HEK293T (cell line): ENCODE results near the gene PYGL.
A peak's percentile ranks its signal among the peaks of the same experiment; 100 is the strongest.

Experiments used
- CTCF ChIA-PET: fragments of 350-600 bp; formaldehyde crosslinking; extraction: SDS; loops from one replicate; lab custom pipeline; 2021; ENCODE audit warnings: antibody characterized with exemption, inconsistent platforms; lab: Yijun Ruan, JAX
- POLR2A ChIA-PET: fragments of 350-600 bp; formaldehyde crosslinking; extraction: SDS; loops from one replicate; lab custom pipeline; 2020; ENCODE audit warnings: antibody characterized with exemption, inconsistent platforms; lab: Yijun Ruan, JAX
- DNase-seq: peaks from one replicate; pipeline ENCODE4 v3.0.0; 2012; ENCODE audit warnings: mixed read lengths; ENCODE audit errors: extremely low spot score
- ARNT ChIP-seq: fragments of 450-650 bp; IDR thresholded peaks from 2 replicates; pipeline ENCODE4 v1.6.1; 2017; ENCODE audit warnings: mild to moderate bottlenecking
- BHLHE40 ChIP-seq: fragments of 450-650 bp; IDR thresholded peaks from 2 replicates; pipeline ENCODE4 v1.6.1; 2016; ENCODE audit warnings: mild to moderate bottlenecking, moderate library complexity, borderline replicate concordance
- CTBP1 ChIP-seq: fragments of 450-650 bp; IDR thresholded peaks from 2 replicates; pipeline ENCODE4 v1.6.1; 2016; ENCODE audit warnings: borderline replicate concordance
- ELF4 ChIP-seq: fragments of 450-650 bp; IDR thresholded peaks from 2 replicates; pipeline ENCODE4 v1.6.1; 2017; ENCODE audit warnings: antibody characterized with exemption
- FOXA1 ChIP-seq: fragments of 450-650 bp; IDR thresholded peaks from 2 replicates; pipeline ENCODE4 v1.6.1; 2016; ENCODE audit warnings: mild to moderate bottlenecking
- FOXK2 ChIP-seq: fragments of 450-650 bp; IDR thresholded peaks from 2 replicates; pipeline ENCODE4 v1.6.1; 2016; ENCODE audit warnings: mild to moderate bottlenecking
- FOXM1 ChIP-seq: fragments of 450-650 bp; IDR thresholded peaks from 2 replicates; pipeline ENCODE4 v1.6.1; 2017; ENCODE audit warnings: mild to moderate bottlenecking, borderline replicate concordance
- HDGF ChIP-seq: fragments of 450-650 bp; IDR thresholded peaks from 2 replicates; pipeline ENCODE4 v1.6.1; 2017; ENCODE audit warnings: antibody characterized with exemption, borderline replicate concordance
- L3MBTL2 ChIP-seq: fragments of 450-650 bp; conservative IDR thresholded peaks from 2 replicates; pipeline ENCODE4 v1.6.1; 2016; ENCODE audit warnings: mild to moderate bottlenecking
- LEF1 ChIP-seq: fragments of 450-650 bp; IDR thresholded peaks from 2 replicates; pipeline ENCODE4 v1.6.1; 2017; ENCODE audit warnings: mild to moderate bottlenecking, borderline replicate concordance
- NFRKB ChIP-seq: fragments of 450-650 bp; IDR thresholded peaks from 2 replicates; pipeline ENCODE4 v1.6.1; 2016; ENCODE audit warnings: mild to moderate bottlenecking, moderate library complexity
- SP1 ChIP-seq: fragments of 450-650 bp; IDR thresholded peaks from 2 replicates; pipeline ENCODE4 v1.6.1; 2017
- SUZ12 ChIP-seq: fragments of 450-650 bp; IDR thresholded peaks from 2 replicates; pipeline ENCODE4 v1.6.1; 2016; ENCODE audit warnings: mild to moderate bottlenecking
- TARDBP ChIP-seq: fragments of 450-650 bp; IDR thresholded peaks from 2 replicates; pipeline ENCODE4 v1.6.1; 2016
- ZNF384 ChIP-seq: fragments of 450-650 bp; IDR thresholded peaks from 2 replicates; pipeline ENCODE4 v1.6.1; 2016
- TF ChIP-seq, protein P1 (sequence below): fragments of 450-650 bp; IDR thresholded peaks from 2 replicates; pipeline ENCODE4 v1.6.1; 2016

PYGL gene

DNA sequence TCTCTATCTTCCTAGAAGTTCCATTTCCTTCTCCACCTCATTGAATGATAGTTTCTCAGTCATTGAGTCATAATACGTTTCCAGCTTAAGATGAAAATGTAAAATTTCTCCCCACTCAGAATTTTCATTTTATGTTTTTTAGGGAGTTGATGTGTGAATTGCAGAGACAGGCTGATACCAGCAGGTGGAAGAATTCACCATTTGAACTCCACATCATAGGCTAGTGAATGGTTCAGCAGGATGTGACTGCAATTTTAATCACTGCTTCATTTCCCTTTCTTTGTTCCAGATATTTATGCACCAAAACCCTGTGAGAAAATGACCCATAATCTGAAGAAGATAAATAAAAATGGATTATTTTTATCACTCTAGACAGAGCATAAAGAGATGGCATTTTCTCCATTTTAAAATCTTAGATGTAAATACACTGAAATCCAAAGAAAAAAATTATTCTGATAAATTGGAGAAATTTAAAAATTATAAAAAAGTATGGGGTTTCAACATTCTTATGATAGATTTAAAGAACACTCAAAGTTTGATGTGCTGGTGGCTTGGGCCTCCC is 10.6 kb upstream of the PYGL start:
- ChIA-PET POLR2A (interaction anchor here (1.0 to 1.4 kb wide), 2 partner anchors 11 to 140 kb away, joined by 5 read pairs; partner anchors contain the start of genes PYGL and TRIM9), CTCF (interaction anchor here (0.6 to 0.9 kb wide), 2 partner anchors 10 to 15 kb away, joined by 3 to 4 read pairs; no protein-coding TSS in a partner anchor)
- no peak for TF ChIP-seq ZNF384
- no peak for TF ChIP-seq CTBP1
- TF ChIP-seq TARDBP = no peak
- TF ChIP-seq ELF4 = no peak
- TF ChIP-seq, protein P1, sequence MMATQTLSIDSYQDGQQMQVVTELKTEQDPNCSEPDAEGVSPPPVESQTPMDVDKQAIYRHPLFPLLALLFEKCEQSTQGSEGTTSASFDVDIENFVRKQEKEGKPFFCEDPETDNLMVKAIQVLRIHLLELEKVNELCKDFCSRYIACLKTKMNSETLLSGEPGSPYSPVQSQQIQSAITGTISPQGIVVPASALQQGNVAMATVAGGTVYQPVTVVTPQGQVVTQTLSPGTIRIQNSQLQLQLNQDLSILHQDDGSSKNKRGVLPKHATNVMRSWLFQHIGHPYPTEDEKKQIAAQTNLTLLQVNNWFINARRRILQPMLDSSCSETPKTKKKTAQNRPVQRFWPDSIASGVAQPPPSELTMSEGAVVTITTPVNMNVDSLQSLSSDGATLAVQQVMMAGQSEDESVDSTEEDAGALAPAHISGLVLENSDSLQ = no peak
- TF ChIP-seq HDGF = no peak
- TF ChIP-seq SUZ12 = no peak
- TF ChIP-seq FOXM1 = no peak
- no peak for TF ChIP-seq SP1
- no peak for TF ChIP-seq BHLHE40
- no peak for TF ChIP-seq ARNT
- no peak for TF ChIP-seq FOXK2
- TF ChIP-seq L3MBTL2 = no peak
- no peak for TF ChIP-seq NFRKB
- TF ChIP-seq FOXA1 = no peak
- TF ChIP-seq LEF1 = no peak
- DNase-seq = peak; percentile 30

DNA sequence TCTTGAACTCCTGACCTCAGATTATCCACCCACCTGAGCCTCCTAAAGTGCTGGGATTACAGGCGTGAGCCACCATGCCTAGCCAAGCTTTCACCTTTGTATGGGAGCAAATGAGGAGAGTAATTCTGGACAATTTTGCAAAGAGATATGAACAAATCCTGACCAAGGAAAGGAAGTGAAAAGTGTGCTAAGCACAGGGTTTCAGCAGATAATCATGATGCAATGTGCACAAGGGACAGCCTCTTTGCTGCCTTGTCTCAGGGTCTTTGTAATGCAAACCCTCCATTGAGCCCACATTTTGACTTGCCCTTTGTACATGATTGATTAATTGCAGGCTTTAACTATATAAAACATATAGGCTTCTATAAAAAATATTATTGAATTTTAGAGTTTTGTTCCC is 9.2 kb upstream of the PYGL start:
- POLR2A ChIA-PET = interaction anchor here (1.9 kb wide), 1 partner anchor 10 kb away, joined by 9 read pairs; the partner anchor contains the start of gene PYGL

DNA sequence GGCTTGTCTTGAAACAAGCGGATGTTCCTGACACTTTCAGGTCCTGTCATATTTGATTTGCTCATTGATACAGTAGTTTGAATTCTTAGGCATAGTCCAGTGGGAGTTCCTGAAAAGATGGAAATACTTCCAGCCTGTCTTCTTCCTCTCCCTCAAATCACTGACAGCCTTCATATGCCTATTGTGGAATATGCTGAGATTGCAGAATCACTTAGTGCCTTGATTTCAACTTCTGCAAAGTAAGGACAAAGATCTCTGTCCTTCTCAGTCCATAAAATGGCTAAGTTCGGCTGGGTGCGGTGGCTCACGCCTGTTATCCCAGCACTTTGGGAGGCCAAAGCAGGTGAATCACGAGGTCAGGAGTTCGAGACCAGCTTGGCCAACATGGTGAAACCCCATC is 6.7 kb upstream of the PYGL start:
- TF ChIP-seq ELF4 (no peak), HDGF (no peak), TARDBP (no peak), FOXA1 (no peak), ZNF384 (no peak), FOXM1 (no peak), ARNT (no peak), SUZ12 (no peak), SP1 (no peak), BHLHE40 (no peak), CTBP1 (no peak), NFRKB (no peak), LEF1 (no peak), L3MBTL2 (no peak), FOXK2 (no peak)
- TF ChIP-seq, protein P1 = no peak
- ChIA-PET POLR2A (no interaction called here), CTCF (no interaction called here)
- DNase-seq = no peak

More for the DNA sequence above, 9.2 kb upstream of the PYGL start:
- CTCF ChIA-PET = no interaction called here
- DNase-seq = no peak
- TF ChIP-seq NFRKB (no peak), ELF4 (no peak), TARDBP (no peak), HDGF (no peak), CTBP1 (no peak), LEF1 (no peak)

DNA sequence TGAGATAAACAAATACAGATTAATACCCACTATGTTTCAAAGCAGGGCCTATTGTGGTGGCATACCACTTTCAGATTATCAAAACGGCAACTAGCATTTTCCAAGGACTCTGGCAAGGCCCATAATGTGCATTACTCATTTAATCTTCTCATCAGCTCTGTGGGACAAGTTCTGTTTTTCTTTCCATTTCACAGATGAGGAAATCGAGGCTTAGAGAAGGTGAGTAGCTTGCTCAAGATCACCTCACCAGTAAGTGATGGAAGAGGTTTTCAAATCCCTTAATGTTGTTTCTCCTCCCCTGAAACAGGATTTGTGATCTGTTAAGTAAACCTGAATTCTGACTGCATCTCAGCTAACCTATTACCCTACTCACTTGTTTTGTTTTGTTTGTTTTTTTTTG is 3.9 kb upstream of the PYGL start:
- ChIA-PET CTCF (interaction anchor here (0.6 kb wide), 1 partner anchor 597 kb away, joined by 3 read pairs; no protein-coding TSS in a partner anchor), POLR2A (interaction anchor here (0.8 to 3.0 kb wide), 2 partner anchors 11 to 147 kb away, joined by 4 to 8 read pairs; partner anchors contain the start of gene TRIM9)
- TF ChIP-seq FOXK2 (no peak), SUZ12 (no peak), FOXA1 (no peak), ELF4 (no peak)
- no peak for DNase-seq

DNA sequence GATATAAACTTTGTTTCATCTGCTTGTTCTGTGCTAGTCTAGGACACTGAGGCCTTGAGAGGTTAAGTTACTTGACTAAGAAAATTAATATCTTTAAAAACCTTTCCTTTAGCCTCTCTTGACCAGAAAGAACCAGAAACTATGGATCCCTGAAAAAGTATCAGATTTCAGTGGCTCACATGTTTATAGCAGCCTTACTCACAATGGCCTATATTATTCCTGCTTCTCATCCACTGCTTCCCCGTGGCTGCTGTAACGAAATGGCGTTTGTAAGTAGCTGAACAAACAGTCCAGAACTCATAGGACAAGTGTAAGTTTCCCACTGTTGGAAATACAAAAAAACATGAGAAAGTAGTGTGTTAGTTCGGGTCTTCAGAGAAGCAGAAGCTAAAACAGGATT is 3.2 kb upstream of the PYGL start:
- POLR2A ChIA-PET = interaction anchor here (0.8 to 3.0 kb wide), 2 partner anchors 11 to 148 kb away, joined by 4 to 8 read pairs; partner anchors contain the start of gene TRIM9
- TF ChIP-seq LEF1 = no peak
- TF ChIP-seq SP1 = no peak
- TF ChIP-seq NFRKB = no peak
- TF ChIP-seq, protein P1 = no peak
- TF ChIP-seq BHLHE40 = no peak
- TF ChIP-seq FOXA1 = no peak
- no peak for TF ChIP-seq HDGF
- no peak for TF ChIP-seq CTBP1
- no peak for TF ChIP-seq ARNT
- no peak for TF ChIP-seq L3MBTL2
- TF ChIP-seq ZNF384 = no peak
- TF ChIP-seq TARDBP = no peak
- TF ChIP-seq SUZ12 = no peak
- TF ChIP-seq FOXM1 = no peak
- TF ChIP-seq ELF4 = no peak
- no peak for TF ChIP-seq FOXK2
- DNase-seq = no peak
- CTCF ChIA-PET = no interaction called here
